DND-41 (cell line): ENCODE measurements around the gene PTGES.

Experiments used
- EZH2 ChIP-seq: IDR thresholded peaks from 3 replicates; pipeline ENCODE4 v1.6.1; 2012; ENCODE audit warnings: borderline replicate concordance, low read depth, mild to moderate bottlenecking, moderate library complexity, low read length, inconsistent platforms; ENCODE audit not compliant: severe bottlenecking
- TF ChIP-seq, protein P1 (sequence below): IDR thresholded peaks from 2 replicates; pipeline ENCODE4 v1.5.1; 2012; ENCODE audit warnings: borderline replicate concordance, low read length, moderate library complexity, mild to moderate bottlenecking; ENCODE audit not compliant: poor library complexity, severe bottlenecking; ENCODE audit errors: extremely low read depth

DNA sequence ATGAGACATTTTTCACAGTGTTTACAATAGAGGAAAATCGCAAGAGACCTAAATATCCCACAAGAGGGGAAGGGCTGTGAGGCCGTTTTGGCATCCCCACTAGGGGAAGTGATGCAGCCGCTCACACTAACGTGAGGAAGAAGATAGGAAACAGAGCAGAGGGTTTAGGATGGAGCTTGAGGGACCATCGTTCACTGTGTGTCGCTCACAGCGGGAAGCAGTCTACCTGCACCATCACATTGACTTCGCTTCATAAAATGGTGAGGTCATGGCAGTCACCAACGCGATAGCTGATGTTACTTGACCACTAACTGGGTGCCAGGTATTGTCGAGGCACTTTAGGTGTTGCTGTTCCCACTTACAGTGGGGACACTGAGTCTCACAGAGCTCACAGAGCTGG, 51.8 kb downstream of the PTGES start:
- TF ChIP-seq, protein P1, sequence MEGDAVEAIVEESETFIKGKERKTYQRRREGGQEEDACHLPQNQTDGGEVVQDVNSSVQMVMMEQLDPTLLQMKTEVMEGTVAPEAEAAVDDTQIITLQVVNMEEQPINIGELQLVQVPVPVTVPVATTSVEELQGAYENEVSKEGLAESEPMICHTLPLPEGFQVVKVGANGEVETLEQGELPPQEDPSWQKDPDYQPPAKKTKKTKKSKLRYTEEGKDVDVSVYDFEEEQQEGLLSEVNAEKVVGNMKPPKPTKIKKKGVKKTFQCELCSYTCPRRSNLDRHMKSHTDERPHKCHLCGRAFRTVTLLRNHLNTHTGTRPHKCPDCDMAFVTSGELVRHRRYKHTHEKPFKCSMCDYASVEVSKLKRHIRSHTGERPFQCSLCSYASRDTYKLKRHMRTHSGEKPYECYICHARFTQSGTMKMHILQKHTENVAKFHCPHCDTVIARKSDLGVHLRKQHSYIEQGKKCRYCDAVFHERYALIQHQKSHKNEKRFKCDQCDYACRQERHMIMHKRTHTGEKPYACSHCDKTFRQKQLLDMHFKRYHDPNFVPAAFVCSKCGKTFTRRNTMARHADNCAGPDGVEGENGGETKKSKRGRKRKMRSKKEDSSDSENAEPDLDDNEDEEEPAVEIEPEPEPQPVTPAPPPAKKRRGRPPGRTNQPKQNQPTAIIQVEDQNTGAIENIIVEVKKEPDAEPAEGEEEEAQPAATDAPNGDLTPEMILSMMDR: no peak
- no peak for TF ChIP-seq EZH2
